ENCODE measurements around the gene CRYM.

The CRYM gene

DNA sequence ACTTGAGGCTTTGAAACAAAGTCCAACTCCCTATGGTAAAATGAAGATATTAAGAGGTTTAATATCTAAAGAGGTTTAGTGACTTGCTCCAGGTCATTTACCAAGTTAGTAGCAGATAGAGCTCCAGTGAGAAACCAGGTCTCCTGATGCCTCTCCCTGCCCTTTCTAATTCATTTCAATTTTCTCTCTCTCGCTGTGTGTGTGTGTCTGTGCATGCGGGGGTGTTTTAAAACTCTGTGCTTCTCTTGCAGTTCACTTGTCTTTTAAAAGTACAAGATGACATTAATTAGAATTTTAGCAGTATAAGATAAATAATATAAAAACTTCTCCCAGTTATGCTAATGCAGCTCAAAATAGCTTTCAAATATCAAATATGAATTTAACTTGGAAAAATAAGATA is 58.5 kb downstream of the CRYM start:
- Histone ChIP-seq H2BK120ac (ENCODE audit: low read depth, low read length) (no peak overlapping the region), H4K91ac (ENCODE audit: low read length) (no peak overlapping the region), H2AFZ (ENCODE audit: low read depth, low read length) (no peak overlapping the region), H3K18ac (ENCODE audit: low read depth in 1 of 2, low read length in 2 of 2) (no peak overlapping the region), H3K79me1 (replicated peaks; ENCODE audit: low read length, poor library complexity, severe bottlenecking) (no peaks in the 10 kb centered on the region), H3K14ac (ENCODE audit: low read length in 2 of 2) (no peak overlapping the region), H3K9me3 (ENCODE audit: control insufficient read depth, low read length) (peaks cover 3% of the 10 kb centered on the region), H3K36me3 (ENCODE audit: control insufficient read depth in 1 of 2, insufficient read depth in 2 of 2, low read depth in 1 of 2, low read length in 2 of 2) (no peaks in the 10 kb centered on the region), H3K4me2 (ENCODE audit: low read length, poor library complexity, severe bottlenecking) (no peak overlapping the region), H3K4me1 (ENCODE audit: control insufficient read depth, insufficient read depth, low read depth, low read length) (no peaks in the 10 kb centered on the region), H2BK15ac (ENCODE audit: low read depth, poor library complexity, severe bottlenecking) (no peak overlapping the region), H3K27me3 (ENCODE audit: control insufficient read depth in 1 of 2, insufficient read depth in 1 of 2, low read length in 2 of 2) (peaks cover 0 to 40% of the 10 kb centered on the region in 2 experiments), H2BK5ac (ENCODE audit: low read depth, low read length, poor library complexity, severe bottlenecking) (no peak overlapping the region), H3K23ac (ENCODE audit: low read length in 2 of 2) (no peak overlapping the region), H3K4ac (ENCODE audit: low read depth in 1 of 2, low read length in 2 of 2) (no peak overlapping the region), H2AK5ac (ENCODE audit: low read length, severe bottlenecking) (no peak overlapping the region), H3K4me3 (ENCODE audit: insufficient read depth in 1 of 2, low read depth in 1 of 2, low read length in 2 of 2) (no peak overlapping the region), H3K9ac (ENCODE audit: low read length) (no peak overlapping the region), H4K8ac (ENCODE audit: low read length) (no peak overlapping the region), H2BK12ac (ENCODE audit: low read length in 2 of 2) (no peak overlapping the region), H3K27ac (ENCODE audit: low read length, poor library complexity, severe bottlenecking) (no peak overlapping the region)
- no CpG with 5 or more reads among the region's 2 CpGs for WGBS
- no peak for DNase-seq

DNA sequence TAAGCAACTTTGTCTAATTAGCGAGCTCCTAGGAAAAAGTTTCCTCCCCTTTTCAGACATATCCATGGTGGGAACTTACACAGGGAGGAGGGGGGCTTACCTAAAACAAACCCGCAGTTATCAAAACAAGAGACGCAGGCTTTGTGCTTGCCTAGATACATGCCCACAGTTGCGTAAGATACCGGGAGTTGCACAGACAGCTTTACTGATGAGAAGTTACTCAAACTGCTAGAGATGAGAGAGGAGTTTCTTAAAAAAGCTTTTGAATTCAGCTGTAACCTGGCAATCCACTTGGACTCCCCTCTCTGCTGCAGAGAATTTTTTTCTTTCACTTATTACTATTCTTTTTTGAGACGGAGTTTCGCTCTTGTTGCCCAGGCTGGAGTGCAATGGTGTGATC is 59.9 kb downstream of the CRYM start:
- WGBS: 83% methylated on average over 7 of the region's 7 CpGs

DNA sequence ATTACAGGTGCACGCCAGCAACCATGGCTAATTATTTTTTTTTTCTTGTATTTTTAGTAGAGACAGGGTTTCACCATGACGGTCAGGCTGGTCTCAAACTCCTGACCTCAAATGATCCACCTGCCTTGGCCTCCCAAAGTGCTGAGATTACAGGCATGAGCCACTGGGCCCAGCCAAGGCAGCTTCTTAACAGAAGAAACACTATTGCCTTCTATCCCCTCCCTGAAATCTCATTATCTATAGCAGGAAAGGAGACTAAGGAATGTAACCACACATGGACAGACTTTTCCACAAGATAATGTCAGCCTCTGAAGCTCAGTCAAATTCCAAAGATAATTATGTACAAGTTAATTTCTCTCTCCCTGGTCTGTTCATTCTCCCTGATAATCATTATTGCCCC is 61.0 kb downstream of the CRYM start:
- H2AK5ac ChIP-seq (ENCODE audit: low read length, severe bottlenecking): no peak overlapping the region
- no peak overlapping the region for H3K9ac ChIP-seq (ENCODE audit: low read length)
- no peak overlapping the region for H4K8ac ChIP-seq (ENCODE audit: low read length)
- H3K4me3 ChIP-seq (ENCODE audit: insufficient read depth in 1 of 2, low read depth in 1 of 2, low read length in 2 of 2): no peak overlapping the region
- H3K18ac ChIP-seq (ENCODE audit: low read depth in 1 of 2, low read length in 2 of 2): no peak overlapping the region
- no peak overlapping the region for H2BK120ac ChIP-seq (ENCODE audit: low read depth, low read length)
- H2BK12ac ChIP-seq (ENCODE audit: low read length in 2 of 2): no peak overlapping the region
- no peak overlapping the region for H3K4me2 ChIP-seq (ENCODE audit: low read length, poor library complexity, severe bottlenecking)
- H3K4ac ChIP-seq (ENCODE audit: low read depth in 1 of 2, low read length in 2 of 2): no peak overlapping the region
- DNase-seq: no peak
- H3K79me1 ChIP-seq (replicated peaks; ENCODE audit: low read length, poor library complexity, severe bottlenecking): no peaks in the 10 kb centered on the region
- no peak overlapping the region for H2AFZ ChIP-seq (ENCODE audit: low read depth, low read length)
- H3K9me3 ChIP-seq (ENCODE audit: control insufficient read depth, low read length): peaks cover 3% of the 10 kb centered on the region
- 100% methylated on average over 1 of the region's 2 CpGs for WGBS
- no peak overlapping the region for H3K27ac ChIP-seq (ENCODE audit: low read length, poor library complexity, severe bottlenecking)
- no peak overlapping the region for H3K23ac ChIP-seq (ENCODE audit: low read length in 2 of 2)
- no peak overlapping the region for H4K91ac ChIP-seq (ENCODE audit: low read length)
- no peak overlapping the region for H2BK5ac ChIP-seq (ENCODE audit: low read depth, low read length, poor library complexity, severe bottlenecking)
- H3K27me3 ChIP-seq (ENCODE audit: control insufficient read depth in 1 of 2, insufficient read depth in 1 of 2, low read length in 2 of 2): peaks cover 4 to 34% of the 10 kb centered on the region in 2 experiments
- H3K14ac ChIP-seq (ENCODE audit: low read length in 2 of 2): no peak overlapping the region
- no peaks in the 10 kb centered on the region for H3K36me3 ChIP-seq (ENCODE audit: control insufficient read depth in 1 of 2, insufficient read depth in 2 of 2, low read depth in 1 of 2, low read length in 2 of 2)
- no peak overlapping the region for H2BK15ac ChIP-seq (ENCODE audit: low read depth, poor library complexity, severe bottlenecking)
- no peaks in the 10 kb centered on the region for H3K4me1 ChIP-seq (ENCODE audit: control insufficient read depth, insufficient read depth, low read depth, low read length)

More for the DNA sequence above, 59.9 kb downstream of the CRYM start:
- Histone ChIP-seq H2AK5ac (ENCODE audit: low read length, severe bottlenecking) (no peak overlapping the region), H4K91ac (ENCODE audit: low read length) (no peak overlapping the region), H3K4me2 (ENCODE audit: low read length, poor library complexity, severe bottlenecking) (no peak overlapping the region), H3K18ac (ENCODE audit: low read depth in 1 of 2, low read length in 2 of 2) (no peak overlapping the region), H2BK15ac (ENCODE audit: low read depth, poor library complexity, severe bottlenecking) (no peak overlapping the region), H3K4me1 (ENCODE audit: control insufficient read depth, insufficient read depth, low read depth, low read length) (no peaks in the 10 kb centered on the region), H3K27ac (ENCODE audit: low read length, poor library complexity, severe bottlenecking) (no peak overlapping the region), H2BK12ac (ENCODE audit: low read length in 2 of 2) (no peak overlapping the region), H2AFZ (ENCODE audit: low read depth, low read length) (no peak overlapping the region), H2BK5ac (ENCODE audit: low read depth, low read length, poor library complexity, severe bottlenecking) (no peak overlapping the region), H3K9ac (ENCODE audit: low read length) (no peak overlapping the region), H3K36me3 (ENCODE audit: control insufficient read depth in 1 of 2, insufficient read depth in 2 of 2, low read depth in 1 of 2, low read length in 2 of 2) (no peaks in the 10 kb centered on the region), H3K9me3 (ENCODE audit: control insufficient read depth, low read length) (peaks cover 3% of the 10 kb centered on the region), H3K27me3 (ENCODE audit: control insufficient read depth in 1 of 2, insufficient read depth in 1 of 2, low read length in 2 of 2) (peaks cover 4 to 40% of the 10 kb centered on the region in 2 experiments), H3K4ac (ENCODE audit: low read depth in 1 of 2, low read length in 2 of 2) (no peak overlapping the region), H3K14ac (ENCODE audit: low read length in 2 of 2) (no peak overlapping the region), H3K79me1 (replicated peaks; ENCODE audit: low read length, poor library complexity, severe bottlenecking) (no peaks in the 10 kb centered on the region), H4K8ac (ENCODE audit: low read length) (no peak overlapping the region), H2BK120ac (ENCODE audit: low read depth, low read length) (no peak overlapping the region), H3K4me3 (ENCODE audit: insufficient read depth in 1 of 2, low read depth in 1 of 2, low read length in 2 of 2) (no peak overlapping the region), H3K23ac (ENCODE audit: low read length in 2 of 2) (no peak overlapping the region)
- no peak for DNase-seq

DNA sequence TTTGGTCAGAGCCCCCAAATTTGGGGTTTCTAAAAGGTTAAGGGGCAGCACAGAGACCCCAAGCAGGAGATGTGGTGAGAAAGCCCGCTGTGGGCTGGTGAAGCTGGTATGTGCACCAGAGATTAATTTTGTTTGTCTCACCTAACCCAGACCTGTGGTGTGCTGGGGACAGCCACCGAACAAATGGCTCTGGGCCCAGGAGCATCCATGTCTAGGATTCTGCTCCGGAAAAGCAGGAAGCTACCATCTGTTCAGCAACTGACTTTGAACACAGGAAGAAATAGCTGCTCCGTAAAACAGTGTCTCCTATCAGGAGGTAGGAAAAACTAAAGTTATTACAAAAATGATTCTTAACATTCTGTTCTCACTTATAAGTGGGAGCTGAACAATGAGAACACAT is 64.0 kb downstream of the CRYM start:
- Histone ChIP-seq H2AFZ (ENCODE audit: low read depth, low read length) (no peak overlapping the region), H3K9me3 (ENCODE audit: control insufficient read depth, low read length) (no peaks in the 10 kb centered on the region), H2BK12ac (ENCODE audit: low read length in 2 of 2) (no peak overlapping the region), H3K4me2 (ENCODE audit: low read length, poor library complexity, severe bottlenecking) (no peak overlapping the region), H2BK120ac (ENCODE audit: low read depth, low read length) (no peak overlapping the region), H3K4me3 (ENCODE audit: insufficient read depth in 1 of 2, low read depth in 1 of 2, low read length in 2 of 2) (no peak overlapping the region), H3K4me1 (ENCODE audit: control insufficient read depth, insufficient read depth, low read depth, low read length) (no peaks in the 10 kb centered on the region), H3K9ac (ENCODE audit: low read length) (no peak overlapping the region), H2AK5ac (ENCODE audit: low read length, severe bottlenecking) (no peak overlapping the region), H3K79me1 (replicated peaks; ENCODE audit: low read length, poor library complexity, severe bottlenecking) (no peaks in the 10 kb centered on the region), H3K18ac (ENCODE audit: low read depth in 1 of 2, low read length in 2 of 2) (no peak overlapping the region), H4K91ac (ENCODE audit: low read length) (no peak overlapping the region), H3K36me3 (ENCODE audit: control insufficient read depth in 1 of 2, insufficient read depth in 2 of 2, low read depth in 1 of 2, low read length in 2 of 2) (no peaks in the 10 kb centered on the region), H4K8ac (ENCODE audit: low read length) (no peak overlapping the region), H2BK5ac (ENCODE audit: low read depth, low read length, poor library complexity, severe bottlenecking) (no peak overlapping the region), H2BK15ac (ENCODE audit: low read depth, poor library complexity, severe bottlenecking) (no peak overlapping the region), H3K23ac (ENCODE audit: low read length in 2 of 2) (no peak overlapping the region), H3K4ac (ENCODE audit: low read depth in 1 of 2, low read length in 2 of 2) (no peak overlapping the region), H3K27me3 (ENCODE audit: control insufficient read depth in 1 of 2, insufficient read depth in 1 of 2, low read length in 2 of 2) (peaks cover 21 to 46% of the 10 kb centered on the region in 2 experiments), H3K14ac (ENCODE audit: low read length in 2 of 2) (no peak overlapping the region), H3K27ac (ENCODE audit: low read length, poor library complexity, severe bottlenecking) (no peak overlapping the region)
- 91% methylated on average over 3 of the region's 4 CpGs for WGBS
- DNase-seq: no peak
